Fibroblast of pulmonary artery (primary cell): ENCODE measurements around the gene EYS.

Experiments used
- DNase-seq: peaks from one replicate; pipeline ENCODE4 v3.0.0-alpha.2; 2010; ENCODE audit warnings: low read depth
- H3K4me3 ChIP-seq: replicated peaks from 2 replicates; pipeline ENCODE4 v1.5.1; 2011; ENCODE audit warnings: low read depth, mild to moderate bottlenecking, control low read depth, low read length, moderate library complexity
- CTCF ChIP-seq: IDR thresholded peaks from 2 replicates; pipeline ENCODE4 v1.5.1; 2011; ENCODE audit warnings: mild to moderate bottlenecking, control low read depth, low read length, inconsistent platforms; ENCODE audit errors: missing control alignments

The EYS gene

GRCh38 chr6:64948261-64948660 is 758.8 kb downstream of the EYS start:
- DNase-seq = no peak
- H3K4me3 ChIP-seq = no peak overlapping the region
- no peak for TF ChIP-seq CTCF

DNA sequence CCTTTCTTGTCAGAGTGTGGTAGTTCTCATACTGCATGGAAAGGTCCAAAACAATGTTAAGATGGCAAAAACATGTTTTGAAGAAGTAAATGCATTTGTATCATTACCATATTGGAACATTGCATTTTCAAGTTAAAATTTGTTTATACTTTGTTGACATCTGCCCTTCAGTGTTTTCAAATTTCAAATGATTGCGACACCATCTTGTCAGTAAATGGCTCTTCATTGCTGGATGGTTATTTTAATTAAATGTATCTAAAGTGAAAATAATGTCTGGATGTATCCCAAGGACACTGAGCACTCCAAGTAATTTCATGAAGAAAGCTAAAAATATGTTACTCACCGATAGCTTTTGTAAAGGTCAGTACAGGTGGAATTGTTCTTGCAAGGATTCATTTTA is 761.6 kb downstream of the EYS start:
- H3K4me3 ChIP-seq = no peak overlapping the region
- no peak for DNase-seq
- TF ChIP-seq CTCF = no peak

DNA sequence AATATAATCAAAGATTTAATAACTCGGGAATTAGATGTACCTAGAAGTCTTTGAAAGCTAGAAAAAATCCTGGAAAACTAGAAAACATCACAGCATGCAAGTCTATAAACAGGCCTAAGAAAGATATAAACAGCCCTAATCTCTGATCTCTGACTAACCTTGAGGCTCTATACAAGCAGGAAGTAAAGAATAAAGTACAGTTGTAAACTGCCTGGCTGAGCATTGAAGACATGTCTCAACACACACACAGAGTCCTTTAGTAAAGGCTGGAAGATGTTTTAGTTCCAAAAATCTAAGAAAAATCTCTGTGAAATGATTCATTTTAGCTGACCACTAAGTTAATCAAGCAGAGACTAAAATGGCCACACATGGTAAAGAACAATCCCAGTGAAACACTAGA is 774.5 kb downstream of the EYS start:
- no peak for TF ChIP-seq CTCF
- H3K4me3 ChIP-seq = no peak overlapping the region
- DNase-seq = peak; percentile 17

DNA sequence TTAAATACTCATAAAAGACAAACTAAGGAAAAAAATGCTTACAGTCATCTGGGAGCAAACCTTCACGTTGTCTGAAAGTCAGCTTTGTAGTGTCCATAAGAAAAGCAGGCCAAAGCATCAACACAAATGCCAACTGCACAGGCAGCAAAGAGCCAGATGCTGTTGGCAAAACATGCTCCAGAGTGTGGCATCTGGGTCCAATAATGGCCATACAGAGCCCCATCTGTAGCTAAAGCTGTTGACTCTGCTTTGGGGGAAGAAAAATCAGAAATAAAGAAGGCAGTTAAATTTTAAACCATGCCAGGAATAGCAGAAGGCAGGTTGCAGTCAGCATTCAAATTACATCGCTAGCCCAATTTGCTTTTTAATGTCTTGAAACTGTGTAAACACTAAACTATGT is 776.3 kb downstream of the EYS start:
- no peak for DNase-seq
- no peak overlapping the region for H3K4me3 ChIP-seq
- TF ChIP-seq CTCF = no peak

DNA sequence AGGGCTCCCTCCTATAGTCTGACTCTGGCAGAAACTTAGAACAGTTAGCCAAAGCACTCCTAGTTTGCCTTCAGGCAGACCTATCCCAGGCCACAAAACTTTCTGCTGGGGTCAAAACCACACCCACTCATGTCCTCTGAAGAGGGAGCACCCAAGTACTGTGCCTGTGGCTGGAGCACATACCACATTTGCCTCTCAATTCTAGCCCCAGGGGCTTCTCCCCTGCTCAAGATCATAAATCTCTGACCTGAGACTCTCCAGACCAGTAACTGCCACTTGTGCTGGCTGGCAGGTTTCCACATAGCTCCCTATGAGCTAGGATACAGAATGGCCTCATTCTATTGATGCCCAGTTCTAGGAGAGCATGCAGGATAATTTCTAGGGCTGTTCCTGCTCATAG is 781.0 kb downstream of the EYS start:
- no peak overlapping the region for H3K4me3 ChIP-seq
- no peak for DNase-seq
- no peak for TF ChIP-seq CTCF

GRCh38 chr6:64920257-64920656 is 786.8 kb downstream of the EYS start:
- TF ChIP-seq CTCF = no peak
- DNase-seq = no peak
- H3K4me3 ChIP-seq = no peak overlapping the region

GRCh38 chr6:64914124-64914523 is 792.9 kb downstream of the EYS start:
- no peak overlapping the region for H3K4me3 ChIP-seq

More at GRCh38 chr6:64914124-64914523, 792.9 kb downstream of the EYS start:
- no peak for TF ChIP-seq CTCF
- peak; percentile 10 for DNase-seq
